HCT116 (cell line): Measurements from ENCODE around the gene NOTCH1. TPM values are rescaled to one million over a fixed set of nuclear protein-coding genes. Genes with fewer than 3 reads are reported as not detected.

ENCODE experiments used
- ATAC-seq: fragments of 200-7000 bp; cut with Tn5 transposase; 2 replicates; pipeline ENCODE4 v1.9.1; 2020; ENCODE audit warnings: mild to moderate bottlenecking, moderate library complexity
- BruUV-seq: library from RNA; stranded (reverse); fragments of 400-500 nt; replicated peaks from 2 replicates; lab custom pipeline; 2021; lab: Mats Ljungman, UMichigan
- CTCF ChIA-PET: fragments of 300-600 bp; sonication (Branson Sonifier 250); formaldehyde crosslinking; loops from one replicate; lab custom pipeline; 2021; ENCODE audit warnings: antibody characterized with exemption; lab: Charles Lee
- POLR2A ChIA-PET: fragments of 300-600, 350-600 bp; sonication (Branson Sonifier 250); formaldehyde crosslinking; loops from one replicate; lab custom pipeline; 2021; ENCODE audit warnings: antibody characterized with exemption; lab: Charles Lee
- RAD21 ChIA-PET, 2 experiments: fragments of 300-600 bp; sonication (Branson Sonifier 250); formaldehyde crosslinking; loops; one replicate each; lab custom pipeline; 2023; ENCODE audit warnings: low total read pairs in 2 of 2; ENCODE audit not compliant: uncharacterized antibody in 2 of 2, unreplicated experiment in 2 of 2, low non-redundant PET in 1 of 2; lab: Charles Lee
- DNase-seq: peaks from one replicate; pipeline ENCODE4 v3.0.0-alpha.2; 2010; ENCODE audit warnings: low read depth, low spot score
- H2AFZ ChIP-seq: fragments of 200-600 bp; shearing (Covaris generic), sonication (generic); 2 replicates; pipeline ENCODE4 v1.6.1; 2017; ENCODE audit warnings: low read depth, mixed run types, mixed read lengths, antibody characterized with exemption, low read length; ENCODE audit not compliant: poor library complexity, severe bottlenecking
- H3K27ac ChIP-seq: 2 replicates; pipeline ENCODE4 v1.5.1; 2012; ENCODE audit warnings: low read depth, low read length
- H3K27me3 ChIP-seq: fragments of 200-600 bp; sonication (generic); 2 replicates; pipeline ENCODE4 v1.6.1; 2016; ENCODE audit warnings: mixed run types, low read length, mixed read lengths; ENCODE audit not compliant: insufficient read depth
- H3K36me3 ChIP-seq, 2 experiments: fragments of 200-500 bp in 1 of 2; fragments of 200-600 bp in 1 of 2; sonication (Bioruptor generic) in 1 of 2; sonication (generic) in 1 of 2; 2 replicates each; pipeline versions ENCODE4 v1.5.1 to v1.6.1; 2014 to 2016; ENCODE audit warnings: low read length in 2 of 2, inconsistent platforms in 1 of 2, mixed read lengths in 1 of 2, mixed run types in 1 of 2; ENCODE audit not compliant: insufficient read depth in 2 of 2, control insufficient read depth in 1 of 2
- H3K4me1 ChIP-seq, 2 experiments: fragments of 200-600 bp in 1 of 2; sonication (generic) in 1 of 2; 2 replicates each; pipeline versions ENCODE4 v1.5.1 to v1.6.1; 2012 to 2017; ENCODE audit warnings: low read length in 2 of 2, inconsistent platforms in 1 of 2, mild to moderate bottlenecking in 1 of 2, mixed read lengths in 1 of 2, mixed run types in 1 of 2, moderate library complexity in 1 of 2; ENCODE audit not compliant: insufficient read depth in 2 of 2, control insufficient read depth in 1 of 2
- H3K4me2 ChIP-seq: fragments of 200-600 bp; sonication (generic); 2 replicates; pipeline ENCODE4 v1.6.1; 2017; ENCODE audit warnings: mixed run types, low read length, mixed read lengths
- H3K4me3 ChIP-seq, 2 experiments: fragments of 200-600 bp in 1 of 2; sonication (generic) in 1 of 2; replicated peaks in 1 of 2; 2 replicates each; pipeline ENCODE4 v1.5.1; 2011 to 2016; ENCODE audit warnings: low read length in 2 of 2, control low read depth in 1 of 2, low read depth in 1 of 2, mild to moderate bottlenecking in 1 of 2, mixed read lengths in 1 of 2, mixed run types in 1 of 2
- H3K79me2 ChIP-seq: fragments of 200-600 bp; sonication (generic); 2 replicates; pipeline ENCODE4 v1.6.1; 2017; ENCODE audit warnings: mild to moderate bottlenecking, mixed run types, low read length, moderate library complexity, mixed read lengths; ENCODE audit not compliant: insufficient read depth
- H3K9ac ChIP-seq: fragments of 200-600 bp; sonication (generic); 2 replicates; pipeline ENCODE4 v1.6.1; 2016; ENCODE audit warnings: low read length, mixed read lengths
- H3K9me2 ChIP-seq: fragments of 200-600 bp; sonication (generic), shearing (Covaris generic); 2 replicates; pipeline ENCODE4 v1.6.1; 2017; ENCODE audit warnings: mixed run types, mild to moderate bottlenecking, moderate library complexity; ENCODE audit not compliant: insufficient read depth
- H3K9me3 ChIP-seq, 2 experiments: fragments of 200-500 bp in 1 of 2; fragments of 200-600 bp in 1 of 2; sonication (Bioruptor generic) in 1 of 2; sonication (generic) in 1 of 2; 2 replicates each; pipeline ENCODE4 v1.6.1; 2014 to 2017; ENCODE audit warnings: low read length in 2 of 2, mixed read lengths in 2 of 2, inconsistent platforms in 1 of 2, low read depth in 1 of 2, mild to moderate bottlenecking in 1 of 2, mixed run types in 1 of 2, moderate library complexity in 1 of 2; ENCODE audit not compliant: control insufficient read depth in 1 of 2, insufficient read depth in 1 of 2
- H4K20me1 ChIP-seq: fragments of 200-600 bp; sonication (generic), shearing (Covaris generic); 2 replicates; pipeline ENCODE4 v1.6.1; 2017; ENCODE audit warnings: mixed run types, mild to moderate bottlenecking, moderate library complexity; ENCODE audit not compliant: insufficient read depth
- CBX3 ChIP-seq: IDR thresholded peaks from 2 replicates; pipeline ENCODE4 v1.6.1; 2012; ENCODE audit warnings: low read depth
- CEBPB ChIP-seq: IDR thresholded peaks from 2 replicates; pipeline ENCODE4 v1.6.1; 2012; ENCODE audit warnings: low read depth
- CTCF ChIP-seq, 3 experiments: fragments of 200-600 bp in 1 of 3; sonication (generic) in 1 of 3; IDR thresholded peaks in 2 of 3; conservative IDR thresholded peaks in 1 of 3; 2 replicates each; pipeline ENCODE4 v1.5.1; 2012 to 2017; ENCODE audit warnings: low read depth in 2 of 3, low read length in 2 of 3, antibody characterized with exemption in 1 of 3, borderline replicate concordance in 1 of 3, control low read depth in 1 of 3, mild to moderate bottlenecking in 1 of 3, mixed read lengths in 1 of 3, mixed run types in 1 of 3, moderate library complexity in 1 of 3; ENCODE audit not compliant: insufficient read depth in 1 of 3
- EGR1 ChIP-seq: IDR thresholded peaks from 2 replicates; pipeline ENCODE4 v1.6.1; 2012; ENCODE audit warnings: low read depth
- ELF1 ChIP-seq: IDR thresholded peaks from 2 replicates; pipeline ENCODE4 v1.6.1; 2012; ENCODE audit warnings: low read depth, borderline replicate concordance
- EZH2phosphoT487 ChIP-seq: fragments of 200-600 bp; IDR thresholded peaks from 2 replicates; pipeline ENCODE4 v1.6.1; 2018; ENCODE audit warnings: antibody characterized with exemption, borderline replicate concordance
- RAD21 ChIP-seq: IDR thresholded peaks from 2 replicates; pipeline ENCODE4 v1.6.1; 2012; ENCODE audit warnings: low read depth, mild to moderate bottlenecking
- REST ChIP-seq: IDR thresholded peaks from 2 replicates; pipeline ENCODE4 v1.6.1; 2012; ENCODE audit warnings: low read depth
- SIN3A ChIP-seq: IDR thresholded peaks from 2 replicates; pipeline ENCODE4 v1.6.1; 2012; ENCODE audit warnings: low read depth
- TCF7L2 ChIP-seq: IDR thresholded peaks from 2 replicates; pipeline ENCODE4 v1.7.0; 2011; ENCODE audit warnings: borderline replicate concordance, inconsistent platforms; ENCODE audit not compliant: insufficient read depth, insufficient read length; ENCODE audit errors: extremely low read depth
- YY1 ChIP-seq: IDR thresholded peaks from 2 replicates; pipeline ENCODE4 v1.6.1; 2011; ENCODE audit warnings: low read length, low read depth, moderate library complexity, mild to moderate bottlenecking; ENCODE audit not compliant: insufficient replicate concordance; ENCODE audit errors: extremely low read depth
- ZBTB33 ChIP-seq: IDR thresholded peaks from 2 replicates; pipeline ENCODE4 v1.6.1; 2011; ENCODE audit warnings: mild to moderate bottlenecking, low read length, moderate library complexity; ENCODE audit not compliant: insufficient replicate concordance; ENCODE audit errors: extremely low read depth
- ZFX ChIP-seq: fragments of 450-650 bp; IDR thresholded peaks from 2 replicates; pipeline ENCODE4 v1.6.1; 2017
- ZNF274 ChIP-seq: fragments of 200-500 bp; sonication (Bioruptor generic); IDR thresholded peaks from 2 replicates; pipeline ENCODE4 v1.6.1; 2014; ENCODE audit warnings: mild to moderate bottlenecking, low read depth, low read length, inconsistent platforms
- intact Hi-C: fragments of 100-400 bp; cut with micrococcal nuclease; formaldehyde crosslinking; loops from 2 replicates; pipeline ENCODE4 v1.10.0; 2022
- total RNA-seq: library from RNA; stranded (reverse); gene quantifications from one replicate; pipeline ENCODE4 v1.2.1, GENCODE V29; 2021; ENCODE audit not compliant: unreplicated experiment

The NOTCH1 gene
- total RNA-seq, 1 experiment from 2014 or later, result 36.2 TPM

- no peak overlapping the region for H3K9ac ChIP-seq
- CTCF ChIA-PET, result no interaction called here
- H3K9me2 ChIP-seq, result no peaks in the 10 kb centered on the region
- POLR2A ChIA-PET, result no interaction called here
- peaks cover 0 to 2% of the 10 kb centered on the region in 2 experiments; a peak in 1 of 4 replicates for H3K36me3 ChIP-seq
- no peak overlapping the region for H3K4me3 ChIP-seq
- peak overlapping the region; percentile 28 for H3K4me2 ChIP-seq
- no peak for TF ChIP-seq ZBTB33
- TF ChIP-seq ELF1, result no peak
- TF ChIP-seq CTCF (IDR thresholded peaks at IDR 0.05 in 2 of 3, conservative IDR thresholded peaks at IDR 0.05 in 1 of 3; ENCODE audit: borderline replicate concordance in 1 of 3, insufficient read depth in 1 of 3, low read depth in 2 of 3, low read length in 2 of 3), result no peak
- no peak for TF ChIP-seq EZH2phosphoT487
- no peak for TF ChIP-seq ZNF274
- TF ChIP-seq CEBPB, result no peak
- TF ChIP-seq YY1, result no peak
- no peak for TF ChIP-seq CBX3
- no peak for TF ChIP-seq ZFX
- no peak for TF ChIP-seq REST
- TF ChIP-seq RAD21, result no peak
- no peak for TF ChIP-seq SIN3A
- no peak for TF ChIP-seq TCF7L2
- TF ChIP-seq EGR1, result no peak
- no peak overlapping the region for H2AFZ ChIP-seq
- intact Hi-C loops, result no loop called here
- RAD21 ChIA-PET, result no interaction called here
- H3K4me1 ChIP-seq, result peaks cover 32 to 61% of the 10 kb centered on the region in 2 experiments
- no TSS peak for BruUV-seq
- no peak overlapping the region for H3K27ac ChIP-seq
- H3K9me3 ChIP-seq, result no peaks in the 10 kb centered on the region
- ATAC-seq (no peak), DNase-seq (no peak)
- no peaks in the 10 kb centered on the region for H4K20me1 ChIP-seq
- no peaks in the 10 kb centered on the region for H3K27me3 ChIP-seq
- H3K79me2 ChIP-seq, result peaks cover 51% of the 10 kb centered on the region
Observed at GRCh38 chr9:136531904-136532798, 13.7 kb downstream of the NOTCH1 start.
